CD4-positive, alpha-beta T cell treated with Interleukin-4 for 1 hour (primary cell): Measurements from ENCODE around the gene ALLC.
"Not testable (repeated sequence)": the region's sequence is repeated elsewhere in the genome, so short reads cannot be mapped to it uniquely, and the experiment has no call there.

Experiments used
- DNase-seq, 2 donors: peaks; one replicate each; pipeline ENCODE4 v3.0.0-alpha.2; 2020 to 2022

The ALLC gene

DNA sequence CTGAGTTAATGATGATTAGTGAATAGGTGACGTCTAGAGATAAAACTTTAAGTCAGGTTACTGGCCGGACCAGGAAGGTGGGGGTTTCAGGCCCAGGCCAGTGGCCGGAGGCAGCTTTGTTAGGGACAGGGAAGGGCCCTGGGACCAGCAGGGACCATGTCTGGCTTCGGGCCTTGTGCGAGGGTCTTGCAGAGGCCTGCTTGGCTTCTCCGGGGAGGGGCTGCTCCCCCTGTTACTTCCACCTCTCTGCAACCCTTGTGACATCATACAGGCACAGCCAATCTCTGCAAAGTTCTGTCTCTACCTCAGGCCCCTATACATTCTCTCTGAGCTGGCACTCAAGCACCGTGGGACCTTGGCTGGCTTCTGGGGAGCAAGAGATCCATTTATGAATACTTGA lies at the start of gene ALLC:
Gene ALLC, plus strand, starts transcription at position 320 of the 400 bp plus-strand sequence. CDS start 12,958 bp downstream, outside the sequence.
- DNase-seq = no peak

DNA sequence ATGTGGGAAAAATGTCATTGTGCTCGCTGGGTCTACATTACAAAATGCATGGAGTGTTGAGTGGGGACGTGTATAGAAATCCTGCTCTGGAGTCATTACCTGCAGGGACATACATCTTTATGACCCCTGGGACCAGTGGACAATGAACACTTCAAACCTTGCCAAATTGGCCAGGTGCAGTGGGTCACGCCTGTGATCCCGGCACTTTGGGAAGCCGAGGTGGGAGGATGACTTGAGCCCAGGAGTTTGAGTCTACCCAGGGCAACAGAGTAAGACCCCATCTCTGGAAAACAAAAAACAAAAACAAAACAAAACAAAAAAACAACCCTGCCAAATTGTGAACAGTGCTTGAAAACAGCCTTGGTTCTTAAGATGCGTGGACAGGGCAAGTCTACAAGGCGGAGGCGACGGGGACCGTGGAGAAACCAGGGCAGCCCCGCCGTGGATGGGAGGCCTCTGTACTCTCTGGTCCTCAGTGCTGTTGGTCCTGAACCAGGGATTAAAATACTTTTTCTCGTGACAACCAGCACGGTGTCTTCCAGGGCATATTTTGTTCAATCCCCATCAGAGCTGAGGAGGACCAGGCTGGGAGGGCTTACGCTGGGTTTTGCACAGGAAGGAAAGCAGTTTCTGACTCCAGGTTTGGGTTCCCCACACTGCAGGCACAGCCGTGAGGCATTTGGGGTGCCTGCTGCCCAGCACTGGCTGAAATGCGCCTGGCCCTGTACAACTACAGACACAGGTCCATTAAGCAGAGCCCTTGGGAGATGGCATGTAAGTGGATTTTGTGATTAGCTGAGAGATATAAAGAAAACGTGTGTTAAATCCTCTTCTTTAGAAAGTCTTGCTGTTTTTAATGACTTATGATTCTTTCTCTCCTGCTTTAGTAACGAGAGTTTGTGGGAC lies 49.4 kb upstream of the ALLC start:
- DNase-seq = no peak

GRCh38 chr2:3609279-3609673 lies 48.7 kb upstream of the ALLC start:
- peak in 1 of 2 donors; percentile 28 for DNase-seq

- no peak for DNase-seq
Observed at GRCh38 chr2:3610415-3610814, 47.6 kb upstream of the ALLC start.

DNA sequence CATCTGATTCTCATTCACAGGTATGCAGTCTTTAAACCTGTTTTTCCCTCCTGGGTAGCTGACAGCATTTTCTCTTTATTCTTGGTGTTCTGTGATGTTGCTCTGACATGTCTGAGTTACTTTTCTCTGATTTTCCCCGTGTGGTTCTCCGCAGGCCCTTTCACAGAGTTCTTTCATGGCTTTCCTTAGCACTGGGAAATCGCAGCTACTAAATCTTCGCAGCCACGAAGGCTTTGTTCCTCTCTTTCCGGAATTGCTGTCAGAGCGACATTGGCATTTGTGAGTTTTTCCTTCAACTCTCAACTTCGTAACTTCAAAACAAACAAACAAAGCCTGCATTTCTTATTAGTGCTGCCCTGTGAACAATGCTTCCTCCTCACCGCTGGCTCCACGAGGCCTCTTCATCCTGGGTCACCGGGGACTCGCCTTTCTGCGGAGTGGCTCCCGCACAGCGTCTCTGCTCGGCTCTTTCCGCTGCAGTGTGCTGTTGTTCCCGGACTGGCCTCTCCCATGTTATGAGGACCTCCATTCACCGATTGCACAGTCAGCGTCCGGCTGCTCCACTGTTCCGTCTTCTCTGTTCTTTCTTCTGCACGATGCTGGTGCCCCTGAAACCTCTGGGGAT lies 47.0 kb upstream of the ALLC start:
- no peak for DNase-seq

DNA sequence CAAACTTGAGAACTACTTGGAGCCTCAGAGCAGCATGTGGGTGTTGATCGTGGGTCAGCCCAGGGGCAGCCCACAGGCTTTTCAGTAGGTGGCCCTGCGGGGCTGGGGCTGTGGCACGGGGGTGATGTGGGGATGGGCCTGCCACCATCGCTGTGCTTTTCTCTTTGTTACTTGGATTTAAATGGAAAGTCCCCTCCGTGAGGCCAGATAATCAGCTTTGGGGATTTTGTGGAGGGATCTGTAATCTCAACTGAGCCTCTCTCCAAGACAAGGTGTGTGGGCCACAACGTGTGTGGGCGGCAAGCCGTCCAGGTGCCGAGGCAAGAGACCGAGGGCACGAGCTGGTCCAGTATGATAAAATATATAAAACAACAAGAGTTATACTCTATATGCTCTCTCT lies 46.4 kb upstream of the ALLC start:
- DNase-seq = no peak

DNA sequence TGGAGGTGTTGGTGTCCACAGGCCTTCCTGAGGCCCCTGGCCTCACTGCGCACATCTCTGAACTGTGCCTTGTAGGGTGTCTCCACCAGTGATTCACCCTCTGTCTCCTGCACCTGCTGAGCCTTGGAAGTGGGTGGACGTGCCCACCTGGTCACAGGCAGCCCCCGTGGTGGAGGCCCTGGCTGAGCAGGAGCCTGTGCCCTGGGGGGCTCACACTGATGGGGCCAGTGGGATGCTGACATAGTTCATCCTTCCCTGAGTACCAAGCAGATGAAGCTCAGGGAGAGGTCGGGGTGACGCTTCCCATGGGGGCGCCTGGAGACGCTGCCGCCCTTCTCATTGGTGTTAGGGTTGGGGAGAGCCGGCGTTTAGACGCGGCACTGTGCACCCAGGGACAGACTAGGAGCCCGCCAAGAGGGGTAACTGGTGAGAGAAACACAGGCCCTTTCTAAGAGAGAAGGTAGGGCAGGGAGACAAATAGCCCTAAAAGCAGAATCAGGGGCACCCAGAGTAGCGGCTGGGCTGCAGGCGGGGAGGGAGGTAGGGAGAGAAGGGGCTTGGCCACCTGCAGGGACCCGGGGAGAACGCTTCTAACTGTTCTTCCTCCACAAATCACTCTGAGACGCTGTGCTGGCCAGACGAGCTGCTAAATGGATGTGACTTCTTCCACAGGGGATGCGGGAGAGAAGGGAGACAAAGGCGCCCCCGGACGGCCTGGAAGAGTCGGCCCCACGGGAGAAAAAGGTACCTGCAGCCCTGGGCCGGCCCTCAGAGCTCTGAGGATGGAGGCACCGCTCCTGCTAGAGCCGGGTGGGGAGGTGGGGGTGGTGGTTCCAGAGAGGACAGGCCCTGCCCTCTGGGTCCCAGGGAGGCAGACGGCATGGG lies 45.1 kb upstream of the ALLC start:
- DNase-seq = no peak

DNA sequence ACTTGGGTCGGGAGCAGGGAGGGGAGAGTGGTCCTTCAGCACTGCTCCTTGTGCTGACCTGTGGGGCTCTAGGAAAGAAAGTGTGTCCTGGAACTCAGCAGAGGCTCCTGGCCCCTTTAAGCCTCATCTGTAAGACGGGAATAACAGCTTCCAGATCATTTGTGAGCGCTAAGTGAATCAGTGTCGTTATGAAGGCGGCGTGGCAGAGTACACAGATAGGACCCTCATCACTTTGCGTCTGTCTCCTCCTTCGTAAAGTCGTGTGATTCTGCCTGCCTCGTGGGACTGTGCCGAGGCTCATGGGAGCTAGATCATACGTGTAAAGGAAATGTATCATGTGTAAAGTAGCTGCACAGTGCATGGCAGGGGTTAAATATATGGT lies 44.5 kb upstream of the ALLC start:
- no peak for DNase-seq

GRCh38 chr2:3614743-3615142 lies 43.3 kb upstream of the ALLC start:
- not testable (repeated sequence) for DNase-seq

DNA sequence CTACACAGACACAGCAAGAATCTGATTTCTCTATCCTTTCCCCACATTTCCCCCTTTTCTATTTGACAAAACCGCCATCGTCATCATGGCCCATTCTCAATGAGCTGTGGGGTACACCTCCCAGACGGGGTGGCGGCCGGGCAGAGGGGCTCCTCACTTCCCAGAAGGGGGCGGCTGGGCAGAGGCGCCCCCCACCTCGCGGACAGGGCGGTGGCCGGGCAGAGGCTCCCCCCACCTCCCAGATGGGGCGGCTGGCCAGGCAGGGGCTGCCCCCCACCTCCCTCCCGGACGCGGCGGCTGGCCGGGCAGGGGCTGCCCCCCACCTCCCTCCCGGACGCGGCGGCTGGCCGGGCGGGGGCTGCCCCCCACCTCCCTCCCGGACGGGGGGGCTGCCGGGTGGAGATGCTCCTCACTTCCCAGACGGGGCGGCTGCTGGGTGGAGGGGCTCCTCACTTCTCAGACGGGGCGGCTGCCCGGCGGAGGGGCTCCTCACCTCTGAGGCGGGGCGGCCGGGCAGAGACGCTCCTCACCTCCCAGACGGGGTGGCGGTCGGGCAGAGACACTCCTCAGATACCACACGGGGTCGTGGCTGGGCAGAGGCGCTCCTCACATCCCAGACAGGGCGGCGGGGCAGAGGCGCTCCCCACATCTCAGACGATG lies 42.3 kb upstream of the ALLC start:
- DNase-seq = not testable (repeated sequence)

DNA sequence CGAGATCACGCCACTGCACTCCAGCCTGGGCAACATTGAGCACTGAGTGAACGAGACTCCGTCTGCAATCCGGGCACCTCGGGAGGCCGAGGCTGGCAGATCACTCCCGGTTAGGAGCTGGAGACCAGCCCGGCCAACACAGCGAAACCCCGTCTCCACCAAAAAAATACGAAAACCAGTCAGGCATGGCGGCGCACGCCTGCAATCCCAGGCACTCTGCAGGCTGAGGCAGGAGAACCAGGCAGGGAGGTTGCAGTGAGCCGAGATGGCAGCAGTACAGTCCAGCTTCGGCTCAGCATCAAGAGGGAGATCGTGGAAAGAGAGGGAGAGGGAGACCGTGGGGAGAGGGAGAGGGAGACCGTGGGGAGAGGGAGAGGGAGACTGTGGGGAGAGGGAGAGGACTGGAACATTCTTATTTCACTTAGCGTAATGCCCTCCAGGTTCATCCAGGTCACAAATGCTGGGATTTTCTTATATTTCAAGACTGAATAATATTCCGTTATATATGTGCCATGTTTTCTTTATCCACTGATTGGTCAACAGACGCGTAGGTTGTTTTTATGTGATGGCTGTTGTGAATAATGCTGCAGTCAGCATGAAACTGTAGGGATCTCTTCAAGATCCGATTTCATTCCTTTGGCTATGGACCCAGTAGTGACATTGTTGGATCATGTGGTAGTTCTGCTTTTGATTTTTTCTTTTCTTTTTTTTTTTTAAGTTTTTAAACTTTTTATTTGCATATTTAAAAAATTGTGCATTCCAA lies 41.4 kb upstream of the ALLC start:
- peak in 1 of 2 donors; percentile 5 for DNase-seq

DNA sequence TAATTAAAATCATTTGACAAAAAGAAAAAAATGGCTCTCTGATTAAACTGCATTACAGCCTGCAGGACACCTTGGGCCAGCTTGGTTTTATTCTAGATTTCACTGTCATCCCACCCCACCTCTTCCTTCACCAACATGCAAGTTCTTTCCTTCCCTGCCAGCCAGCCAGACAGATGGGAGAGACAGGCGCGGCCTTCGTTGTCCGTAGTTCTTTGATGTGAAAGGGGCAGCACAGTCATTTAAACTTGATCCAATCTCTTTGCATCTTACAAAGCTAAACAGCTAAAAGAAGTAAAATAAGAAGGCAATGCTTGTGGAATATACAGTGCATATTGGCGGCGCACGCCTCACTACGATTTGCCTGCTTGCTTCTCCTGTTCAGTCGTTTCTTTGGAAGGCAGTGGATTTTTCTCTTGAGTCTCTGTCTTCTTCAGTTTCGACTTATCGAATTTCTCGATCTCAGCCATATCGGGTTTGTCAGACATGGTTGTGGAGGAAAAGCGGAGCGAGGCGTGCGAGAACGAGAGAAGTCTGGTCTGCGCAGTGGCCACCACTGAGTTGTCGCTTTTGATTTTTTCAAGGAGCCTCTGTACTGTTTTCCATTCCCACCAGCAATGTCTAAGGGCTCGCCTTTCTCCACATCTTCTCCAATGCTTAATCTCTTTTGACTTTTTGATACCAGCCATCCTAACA lies 40.7 kb upstream of the ALLC start:
- DNase-seq = no peak

GRCh38 chr2:3618367-3618766 lies 39.6 kb upstream of the ALLC start:
- DNase-seq = no peak

DNA sequence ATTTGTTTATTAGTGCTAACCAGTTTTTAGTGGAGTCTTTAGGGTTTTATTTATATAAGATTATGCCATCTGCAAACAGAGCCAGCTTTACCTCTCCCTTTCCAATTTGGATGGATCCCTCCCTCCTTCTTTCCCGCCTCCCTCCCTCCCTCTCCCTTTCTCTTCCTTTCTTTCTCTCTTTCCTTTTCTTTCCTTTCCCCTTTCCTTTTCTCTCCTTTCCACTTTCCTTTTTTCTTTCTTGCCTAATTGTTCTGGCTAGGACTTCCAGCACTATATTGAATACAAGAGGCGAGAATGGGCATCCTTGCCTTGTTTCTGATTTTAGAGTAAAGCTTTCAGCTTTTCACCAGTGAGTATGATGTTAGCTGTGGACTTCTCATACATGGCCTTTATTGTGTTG lies 39.0 kb upstream of the ALLC start:
- no peak for DNase-seq

- DNase-seq = not testable (repeated sequence)
Observed at GRCh38 chr2:3619661-3620060, 38.3 kb upstream of the ALLC start.

- no peak for DNase-seq
Observed at GRCh38 chr2:3620834-3621233, 37.2 kb upstream of the ALLC start.

DNA sequence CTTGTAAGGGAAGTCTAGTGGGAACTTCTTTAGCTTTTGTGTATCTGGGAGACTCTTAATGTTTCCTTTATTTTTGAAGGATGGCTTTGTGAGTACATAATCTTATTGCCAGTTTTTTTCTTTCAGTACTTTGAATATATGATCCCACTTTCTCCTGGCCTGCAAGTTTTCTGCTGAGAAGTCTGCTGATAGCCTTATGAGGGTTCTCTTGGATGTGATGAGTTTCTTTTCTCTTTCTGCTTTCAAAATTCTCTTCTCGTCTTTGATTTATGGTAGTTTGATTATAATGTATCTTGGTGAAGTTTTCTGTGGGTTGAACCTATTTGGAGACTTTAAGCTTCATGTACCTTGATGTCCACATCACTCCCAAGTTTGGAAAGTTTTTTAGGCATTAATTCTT lies 35.0 kb upstream of the ALLC start:
- DNase-seq = no peak

- no peak for DNase-seq
Observed at GRCh38 chr2:3624059-3624794, 33.8 kb upstream of the ALLC start.

DNA sequence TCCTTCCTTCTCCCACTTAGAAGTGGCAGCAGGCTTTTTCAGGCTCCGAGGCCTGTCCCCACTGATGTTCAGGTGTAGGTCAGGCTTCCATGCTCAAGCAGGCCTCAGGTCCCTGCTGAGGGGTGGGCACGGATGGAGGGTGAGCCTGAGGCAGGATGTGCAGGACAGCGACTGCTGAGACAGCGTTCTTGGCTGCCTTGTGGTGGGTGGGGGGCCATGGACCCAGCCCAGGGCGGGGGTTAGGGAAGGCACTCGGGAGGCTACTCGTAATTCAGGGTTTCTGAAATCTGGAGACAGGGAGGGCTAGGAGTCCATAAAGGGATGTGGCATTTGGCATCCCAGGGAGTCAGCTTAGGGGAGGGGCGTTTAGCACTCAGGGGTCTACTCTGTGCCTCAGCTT lies 32.8 kb upstream of the ALLC start:
- DNase-seq = peak in 1 of 2 donors; percentile 10

- DNase-seq = peak in 1 of 2 donors; percentile 8
Observed at GRCh38 chr2:3626118-3626811, 31.7 kb upstream of the ALLC start.
